ENCODE data around the gene C20orf144. TPM values are rescaled to one million over a fixed set of nuclear protein-coding genes. Genes with fewer than 3 reads are reported as not detected.
A peak's percentile ranks its signal among the peaks of the same experiment; 100 is the strongest.

The C20orf144 gene
- total and polyA plus RNA-seq, 9 of the 15 experiments (the other 6 are each of a cell fraction or from before 2014, with no cell fraction given), result 0.04 to 0.23 (median 0.11) TPM; not detected in 2

DNA sequence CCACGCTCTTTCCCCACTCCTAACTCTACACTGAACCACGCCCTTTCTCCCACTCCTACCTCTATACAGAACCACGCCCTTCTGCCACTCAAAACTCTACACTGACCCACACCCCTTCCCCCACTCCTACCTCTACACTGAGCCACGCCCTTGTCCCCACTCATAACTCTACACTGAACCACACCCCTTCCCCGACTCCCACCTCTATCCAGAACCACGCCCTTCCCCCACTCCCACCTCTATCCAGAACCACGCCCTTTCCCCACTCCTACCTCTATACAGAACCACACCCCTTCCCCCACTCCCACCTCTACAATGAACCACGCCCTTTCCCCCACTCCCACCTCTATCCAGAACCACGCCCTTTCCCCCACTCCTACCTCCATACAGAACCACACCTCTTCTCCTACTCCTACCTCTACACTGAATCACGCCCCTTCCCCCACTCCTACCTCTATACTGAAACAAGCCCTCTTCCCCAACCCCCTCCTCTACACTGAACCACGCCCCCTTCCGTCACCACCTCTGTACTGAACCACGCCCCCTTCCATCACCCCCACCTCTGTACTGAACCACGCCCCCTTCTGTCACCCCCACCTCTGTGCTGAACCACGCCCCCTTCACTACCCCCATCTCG is 47.9 kb downstream of the C20orf144 start (continued):
- TF ChIP-seq, protein P1, sequence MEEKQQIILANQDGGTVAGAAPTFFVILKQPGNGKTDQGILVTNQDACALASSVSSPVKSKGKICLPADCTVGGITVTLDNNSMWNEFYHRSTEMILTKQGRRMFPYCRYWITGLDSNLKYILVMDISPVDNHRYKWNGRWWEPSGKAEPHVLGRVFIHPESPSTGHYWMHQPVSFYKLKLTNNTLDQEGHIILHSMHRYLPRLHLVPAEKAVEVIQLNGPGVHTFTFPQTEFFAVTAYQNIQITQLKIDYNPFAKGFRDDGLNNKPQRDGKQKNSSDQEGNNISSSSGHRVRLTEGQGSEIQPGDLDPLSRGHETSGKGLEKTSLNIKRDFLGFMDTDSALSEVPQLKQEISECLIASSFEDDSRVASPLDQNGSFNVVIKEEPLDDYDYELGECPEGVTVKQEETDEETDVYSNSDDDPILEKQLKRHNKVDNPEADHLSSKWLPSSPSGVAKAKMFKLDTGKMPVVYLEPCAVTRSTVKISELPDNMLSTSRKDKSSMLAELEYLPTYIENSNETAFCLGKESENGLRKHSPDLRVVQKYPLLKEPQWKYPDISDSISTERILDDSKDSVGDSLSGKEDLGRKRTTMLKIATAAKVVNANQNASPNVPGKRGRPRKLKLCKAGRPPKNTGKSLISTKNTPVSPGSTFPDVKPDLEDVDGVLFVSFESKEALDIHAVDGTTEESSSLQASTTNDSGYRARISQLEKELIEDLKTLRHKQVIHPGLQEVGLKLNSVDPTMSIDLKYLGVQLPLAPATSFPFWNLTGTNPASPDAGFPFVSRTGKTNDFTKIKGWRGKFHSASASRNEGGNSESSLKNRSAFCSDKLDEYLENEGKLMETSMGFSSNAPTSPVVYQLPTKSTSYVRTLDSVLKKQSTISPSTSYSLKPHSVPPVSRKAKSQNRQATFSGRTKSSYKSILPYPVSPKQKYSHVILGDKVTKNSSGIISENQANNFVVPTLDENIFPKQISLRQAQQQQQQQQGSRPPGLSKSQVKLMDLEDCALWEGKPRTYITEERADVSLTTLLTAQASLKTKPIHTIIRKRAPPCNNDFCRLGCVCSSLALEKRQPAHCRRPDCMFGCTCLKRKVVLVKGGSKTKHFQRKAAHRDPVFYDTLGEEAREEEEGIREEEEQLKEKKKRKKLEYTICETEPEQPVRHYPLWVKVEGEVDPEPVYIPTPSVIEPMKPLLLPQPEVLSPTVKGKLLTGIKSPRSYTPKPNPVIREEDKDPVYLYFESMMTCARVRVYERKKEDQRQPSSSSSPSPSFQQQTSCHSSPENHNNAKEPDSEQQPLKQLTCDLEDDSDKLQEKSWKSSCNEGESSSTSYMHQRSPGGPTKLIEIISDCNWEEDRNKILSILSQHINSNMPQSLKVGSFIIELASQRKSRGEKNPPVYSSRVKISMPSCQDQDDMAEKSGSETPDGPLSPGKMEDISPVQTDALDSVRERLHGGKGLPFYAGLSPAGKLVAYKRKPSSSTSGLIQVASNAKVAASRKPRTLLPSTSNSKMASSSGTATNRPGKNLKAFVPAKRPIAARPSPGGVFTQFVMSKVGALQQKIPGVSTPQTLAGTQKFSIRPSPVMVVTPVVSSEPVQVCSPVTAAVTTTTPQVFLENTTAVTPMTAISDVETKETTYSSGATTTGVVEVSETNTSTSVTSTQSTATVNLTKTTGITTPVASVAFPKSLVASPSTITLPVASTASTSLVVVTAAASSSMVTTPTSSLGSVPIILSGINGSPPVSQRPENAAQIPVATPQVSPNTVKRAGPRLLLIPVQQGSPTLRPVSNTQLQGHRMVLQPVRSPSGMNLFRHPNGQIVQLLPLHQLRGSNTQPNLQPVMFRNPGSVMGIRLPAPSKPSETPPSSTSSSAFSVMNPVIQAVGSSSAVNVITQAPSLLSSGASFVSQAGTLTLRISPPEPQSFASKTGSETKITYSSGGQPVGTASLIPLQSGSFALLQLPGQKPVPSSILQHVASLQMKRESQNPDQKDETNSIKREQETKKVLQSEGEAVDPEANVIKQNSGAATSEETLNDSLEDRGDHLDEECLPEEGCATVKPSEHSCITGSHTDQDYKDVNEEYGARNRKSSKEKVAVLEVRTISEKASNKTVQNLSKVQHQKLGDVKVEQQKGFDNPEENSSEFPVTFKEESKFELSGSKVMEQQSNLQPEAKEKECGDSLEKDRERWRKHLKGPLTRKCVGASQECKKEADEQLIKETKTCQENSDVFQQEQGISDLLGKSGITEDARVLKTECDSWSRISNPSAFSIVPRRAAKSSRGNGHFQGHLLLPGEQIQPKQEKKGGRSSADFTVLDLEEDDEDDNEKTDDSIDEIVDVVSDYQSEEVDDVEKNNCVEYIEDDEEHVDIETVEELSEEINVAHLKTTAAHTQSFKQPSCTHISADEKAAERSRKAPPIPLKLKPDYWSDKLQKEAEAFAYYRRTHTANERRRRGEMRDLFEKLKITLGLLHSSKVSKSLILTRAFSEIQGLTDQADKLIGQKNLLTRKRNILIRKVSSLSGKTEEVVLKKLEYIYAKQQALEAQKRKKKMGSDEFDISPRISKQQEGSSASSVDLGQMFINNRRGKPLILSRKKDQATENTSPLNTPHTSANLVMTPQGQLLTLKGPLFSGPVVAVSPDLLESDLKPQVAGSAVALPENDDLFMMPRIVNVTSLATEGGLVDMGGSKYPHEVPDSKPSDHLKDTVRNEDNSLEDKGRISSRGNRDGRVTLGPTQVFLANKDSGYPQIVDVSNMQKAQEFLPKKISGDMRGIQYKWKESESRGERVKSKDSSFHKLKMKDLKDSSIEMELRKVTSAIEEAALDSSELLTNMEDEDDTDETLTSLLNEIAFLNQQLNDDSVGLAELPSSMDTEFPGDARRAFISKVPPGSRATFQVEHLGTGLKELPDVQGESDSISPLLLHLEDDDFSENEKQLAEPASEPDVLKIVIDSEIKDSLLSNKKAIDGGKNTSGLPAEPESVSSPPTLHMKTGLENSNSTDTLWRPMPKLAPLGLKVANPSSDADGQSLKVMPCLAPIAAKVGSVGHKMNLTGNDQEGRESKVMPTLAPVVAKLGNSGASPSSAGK (IDR thresholded peaks at IDR 0.05), result no peak
- TF ChIP-seq STAT5A (IDR thresholded peaks at IDR 0.05; ENCODE audit: borderline replicate concordance, low read length) (no peak), CREBBP (IDR thresholded peaks at IDR 0.05; ENCODE audit: low read depth, low read length) (no peak), SAFB (IDR thresholded peaks at IDR 0.05; ENCODE audit: borderline replicate concordance, low read depth, low read length) (peak; percentile 15; the same call in 1 of the 2 replicates), XRCC5 (IDR thresholded peaks at IDR 0.05; ENCODE audit: low read depth, low read length) (no peak), HDGF (IDR thresholded peaks at IDR 0.05) (0 out of 2 replicates have a peak, but pooled peaks have one; percentile 78), PTTG1 (tag; IDR thresholded peaks at IDR 0.05; ENCODE audit: low read depth) (no peak), POLR2G (IDR thresholded peaks at IDR 0.05; ENCODE audit: low read depth, low read length) (no peak), ZNF717 (CRISPR knock-in tag; IDR thresholded peaks at IDR 0.05) (no peak), RAD51 (IDR thresholded peaks at IDR 0.05; ENCODE audit: borderline replicate concordance, low read depth) (no peak)
- TF ChIP-seq, protein P2, sequence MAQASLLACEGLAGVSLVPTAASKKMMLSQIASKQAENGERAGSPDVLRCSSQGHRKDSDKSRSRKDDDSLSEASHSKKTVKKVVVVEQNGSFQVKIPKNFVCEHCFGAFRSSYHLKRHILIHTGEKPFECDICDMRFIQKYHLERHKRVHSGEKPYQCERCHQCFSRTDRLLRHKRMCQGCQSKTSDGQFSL (CRISPR knock-in tag; IDR thresholded peaks at IDR 0.05), result no peak
- TF ChIP-seq, protein P2 (tag; IDR thresholded peaks at IDR 0.05), result no peak

Measured in K562 (cell line).